Motor neuron (in vitro differentiated cells): ENCODE data around the gene FAM120B. TPM values are rescaled to one million over a fixed set of nuclear protein-coding genes. Genes with fewer than 3 reads are reported as not detected.

ENCODE experiments used
- ATAC-seq, 8 experiments: fragments of 200-7000 bp; cut with Tn5 transposase; replicated peaks in 6 of 8; 2 replicates each; pipeline ENCODE4 v1.8.0; 2021; ENCODE audit warnings: mild to moderate bottlenecking in 8 of 8, moderate library complexity in 8 of 8
- H3K27ac ChIP-seq, 2 donors: fragments of 250-450 bp; sonication (Bioruptor Pico); 2 replicates each; pipeline ENCODE4 v1.9.0; 2021; ENCODE audit warnings: antibody characterized with exemption in 2 of 2, mild to moderate bottlenecking in 2 of 2, moderate library complexity in 1 of 2
- H3K4me1 ChIP-seq, 2 donors: fragments of 250-450 bp; sonication (Bioruptor Pico); replicated peaks in 1 of 2; 2 replicates each; pipeline ENCODE4 v1.6.1; 2021; ENCODE audit warnings: antibody characterized with exemption in 2 of 2, mild to moderate bottlenecking in 2 of 2, moderate library complexity in 1 of 2
- H3K4me3 ChIP-seq, 5 donors: fragments of 250-450 bp; sonication (Bioruptor Pico); 2 replicates each; pipeline ENCODE4 v1.9.0; 2021; ENCODE audit warnings: antibody characterized with exemption in 5 of 5, mild to moderate bottlenecking in 5 of 5, moderate library complexity in 4 of 5
- WGBS, 10 experiments: fragments of 450-650 bp; shearing (Covaris generic); methylation state at CpG; one replicate each; pipeline ENCODE4 v1.0.0; 2022; 5-methylcytosine and 5-hydroxymethylcytosine counted together
- in situ Hi-C, 9 experiments: fragments of 400-800 bp; cut with MboI; loops; one replicate each; pipeline ENCODE4 v1.15.0; 2021; ENCODE audit warnings: low sequenced_read_pairs in 9 of 9, low pct_unique_long_range_greater_than_20kb in 2 of 9; ENCODE audit not compliant: unreplicated experiment in 9 of 9
- total RNA-seq, 8 experiments: library from RNA; unstranded; fragments of 300-600 nt; gene quantifications; 2 replicates each; pipeline versions ENCODE4 v1.2.3 to v1.2.4, GENCODE V29; 2022

Gene FAM120B
- total RNA-seq, 8 experiments from 2014 or later = 15.9 to 35.4 (median 22.2) TPM

DNA sequence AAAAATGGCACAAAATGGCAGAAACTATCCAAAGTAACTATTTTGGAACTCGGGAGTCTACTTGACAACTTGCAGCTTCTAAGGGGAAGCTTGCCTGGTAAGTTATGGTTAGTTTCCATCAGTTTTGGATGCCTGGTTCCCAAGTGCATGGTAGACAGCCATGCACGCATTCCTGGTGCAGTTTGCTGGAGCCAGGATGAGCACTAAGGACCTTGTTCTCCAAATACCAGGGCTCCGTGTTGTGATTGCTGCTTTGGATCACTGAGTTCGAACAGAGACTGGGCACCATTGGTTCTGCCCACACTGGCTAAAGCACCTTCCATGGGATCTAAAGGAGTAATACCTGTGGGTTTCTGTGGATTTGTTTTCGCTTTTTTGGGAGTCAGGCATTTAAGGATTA, 103.7 kb downstream of the FAM120B start:
- in situ Hi-C loops = no loop called here

DNA sequence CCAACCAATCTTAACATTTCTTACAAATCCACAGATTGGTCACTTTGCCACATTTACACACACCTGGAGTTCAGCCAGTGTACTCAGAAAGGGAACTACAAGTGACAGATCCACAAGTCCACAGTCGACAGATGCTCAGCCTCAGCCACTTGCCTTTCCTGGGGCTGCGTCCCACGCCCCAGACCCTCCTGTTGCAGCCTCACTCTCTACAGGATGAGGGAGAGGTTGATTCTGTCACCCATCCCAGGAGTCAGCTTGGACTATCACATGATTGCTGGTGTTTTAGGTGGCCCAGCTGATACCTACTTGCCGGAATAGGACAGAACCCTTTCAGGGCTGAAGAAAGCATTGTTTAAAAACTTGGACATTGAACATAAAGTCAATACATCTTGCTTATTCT, 108.8 kb downstream of the FAM120B start:
- peaks cover 11 to 14% of the 10 kb centered on the region in 2 donors for H3K4me1 ChIP-seq
- WGBS, 10 experiments = 50 to 100% (median 100%) methylated on average over 2 to 3 of the region's 4 CpGs; no CpG with 5 or more reads in 1 of the 10 experiments
- in situ Hi-C loops = no loop called here
- ATAC-seq = no peak
- H3K27ac ChIP-seq = no peak overlapping the region
- no peak overlapping the region for H3K4me3 ChIP-seq

More for the DNA sequence above, 103.7 kb downstream of the FAM120B start:
- H3K27ac ChIP-seq = no peak overlapping the region
- 80 to 100% (median 90%) methylated on average over 1 to 5 of the region's 5 CpGs; no CpG with 5 or more reads in 1 of the 10 experiments for WGBS, 10 experiments
- ATAC-seq = no peak
- no peak overlapping the region for H3K4me3 ChIP-seq
- H3K4me1 ChIP-seq = no peaks in the 10 kb centered on the region

DNA sequence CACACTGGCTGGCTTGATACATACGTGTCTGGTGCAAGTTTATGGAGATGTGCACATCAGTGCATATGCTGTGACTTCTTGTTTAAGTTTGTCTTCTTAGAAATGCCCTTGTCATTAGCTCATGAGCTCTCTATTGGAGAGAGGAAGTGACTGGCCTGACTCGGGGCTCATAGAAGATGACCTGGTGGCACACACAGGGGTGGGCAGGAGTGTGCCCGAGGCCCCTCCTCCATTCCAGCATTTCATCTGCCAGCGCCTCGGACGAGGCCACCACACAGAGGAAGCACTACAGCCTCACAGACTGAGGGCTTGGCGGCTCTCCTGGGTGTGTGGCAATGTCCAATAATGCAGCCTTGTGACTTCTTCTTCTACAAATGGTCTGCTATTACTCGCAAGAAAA, 109.7 kb downstream of the FAM120B start:
- no peak for ATAC-seq
- Histone ChIP-seq H3K4me1 (peaks cover 11 to 14% of the 10 kb centered on the region in 2 donors), H3K27ac (no peak overlapping the region), H3K4me3 (no peak overlapping the region)
- in situ Hi-C loops = no loop called here
- 43 to 100% (median 76%) methylated on average over 1 to 7 of the region's 8 CpGs; no CpG with 5 or more reads in 4 of the 10 experiments for WGBS, 10 experiments

DNA sequence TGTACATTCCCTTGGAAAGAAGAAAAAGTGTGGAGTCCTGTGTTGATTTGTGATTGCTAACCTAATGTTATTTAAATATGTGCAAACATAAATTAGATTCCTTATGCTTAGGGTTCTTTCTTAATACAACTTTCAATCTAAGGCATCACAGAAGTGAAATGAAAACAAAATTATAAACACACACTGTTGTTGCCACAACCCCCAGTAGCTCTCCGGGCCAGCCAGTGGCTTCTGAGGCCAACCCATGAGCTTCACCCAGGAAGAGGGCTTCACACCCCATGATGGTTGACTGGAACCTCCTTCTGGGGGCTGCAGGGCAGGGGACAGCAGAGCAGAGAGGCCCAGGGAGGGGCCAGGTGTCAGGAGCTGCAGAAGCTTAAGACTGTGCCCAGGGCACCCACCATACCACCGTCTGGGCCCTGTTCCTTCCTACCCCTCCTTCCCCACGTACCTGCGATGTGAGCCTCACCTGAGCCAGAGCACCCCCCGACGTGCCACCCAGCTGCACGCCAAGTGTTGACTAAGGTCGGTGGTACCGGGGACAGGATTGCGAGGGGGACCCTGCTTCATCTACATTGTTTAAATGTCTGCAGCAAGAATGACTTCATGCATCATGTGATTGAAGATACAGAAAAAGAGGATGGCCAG, 110.5 kb downstream of the FAM120B start:
- Histone ChIP-seq H3K27ac (no peak overlapping the region), H3K4me1 (peaks cover 11 to 14% of the 10 kb centered on the region in 2 donors), H3K4me3 (no peak overlapping the region)
- 80 to 100% (median 89%) methylated on average over 3 to 6 of the region's 10 CpGs; no CpG with 5 or more reads in 5 of the 10 experiments for WGBS, 10 experiments
- in situ Hi-C loops = no loop called here
- no peak for ATAC-seq

DNA sequence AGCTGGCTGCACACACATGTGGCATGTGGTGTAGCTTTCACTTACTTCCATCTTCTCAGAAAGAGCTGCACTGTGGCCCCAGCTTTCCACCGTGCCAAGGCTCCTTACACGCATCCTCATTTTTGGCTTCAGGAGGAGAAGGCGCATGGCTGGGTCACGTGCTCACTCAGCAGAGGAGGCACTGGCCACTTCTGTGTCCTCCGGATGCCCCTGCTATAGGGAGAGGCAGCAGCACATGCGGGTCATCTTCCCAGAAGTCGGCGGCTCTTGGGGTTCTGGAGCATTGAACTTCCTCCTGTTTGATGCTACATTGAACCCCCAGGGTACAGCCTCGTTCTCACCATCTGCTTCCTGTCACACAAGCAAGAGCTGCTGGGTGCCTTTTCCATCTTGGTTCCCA, 111.3 kb downstream of the FAM120B start:
- ATAC-seq = no peak
- WGBS, 10 experiments = 67 to 100% (median 100%) methylated on average over 1 to 5 of the region's 9 CpGs; no CpG with 5 or more reads in 5 of the 10 experiments
- H3K27ac ChIP-seq = no peak overlapping the region
- in situ Hi-C loops = no loop called here
- no peak overlapping the region for H3K4me3 ChIP-seq
- peaks cover 11 to 14% of the 10 kb centered on the region in 2 donors for H3K4me1 ChIP-seq

DNA sequence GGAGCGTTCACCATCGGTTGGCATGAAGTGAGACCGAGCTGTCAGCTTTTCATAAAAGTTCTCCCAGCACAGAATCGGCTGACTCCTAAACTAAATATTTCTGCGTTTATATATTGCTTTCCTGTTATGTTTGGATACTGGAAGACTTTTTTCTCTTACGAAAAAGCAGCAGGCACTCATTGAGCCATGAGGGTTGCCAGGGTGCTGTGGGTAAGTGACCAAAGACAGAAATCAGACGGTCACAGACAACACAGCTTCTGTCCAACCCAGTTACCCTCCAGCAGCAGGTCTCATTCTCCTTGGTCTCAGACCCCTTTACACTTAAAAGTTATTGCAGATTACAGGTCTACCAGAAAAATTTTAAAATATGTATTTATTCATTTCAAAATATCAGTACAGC, 113.7 kb downstream of the FAM120B start:
- peaks cover 11 to 14% of the 10 kb centered on the region in 2 donors for H3K4me1 ChIP-seq
- peak in 1 of 8 experiments; percentile 59 for ATAC-seq
- in situ Hi-C loops = no loop called here
- 48 to 100% (median 79%) methylated on average over 1 to 7 of the region's 7 CpGs for WGBS, 10 experiments
- H3K4me3 ChIP-seq = no peak overlapping the region
- no peak overlapping the region for H3K27ac ChIP-seq

DNA sequence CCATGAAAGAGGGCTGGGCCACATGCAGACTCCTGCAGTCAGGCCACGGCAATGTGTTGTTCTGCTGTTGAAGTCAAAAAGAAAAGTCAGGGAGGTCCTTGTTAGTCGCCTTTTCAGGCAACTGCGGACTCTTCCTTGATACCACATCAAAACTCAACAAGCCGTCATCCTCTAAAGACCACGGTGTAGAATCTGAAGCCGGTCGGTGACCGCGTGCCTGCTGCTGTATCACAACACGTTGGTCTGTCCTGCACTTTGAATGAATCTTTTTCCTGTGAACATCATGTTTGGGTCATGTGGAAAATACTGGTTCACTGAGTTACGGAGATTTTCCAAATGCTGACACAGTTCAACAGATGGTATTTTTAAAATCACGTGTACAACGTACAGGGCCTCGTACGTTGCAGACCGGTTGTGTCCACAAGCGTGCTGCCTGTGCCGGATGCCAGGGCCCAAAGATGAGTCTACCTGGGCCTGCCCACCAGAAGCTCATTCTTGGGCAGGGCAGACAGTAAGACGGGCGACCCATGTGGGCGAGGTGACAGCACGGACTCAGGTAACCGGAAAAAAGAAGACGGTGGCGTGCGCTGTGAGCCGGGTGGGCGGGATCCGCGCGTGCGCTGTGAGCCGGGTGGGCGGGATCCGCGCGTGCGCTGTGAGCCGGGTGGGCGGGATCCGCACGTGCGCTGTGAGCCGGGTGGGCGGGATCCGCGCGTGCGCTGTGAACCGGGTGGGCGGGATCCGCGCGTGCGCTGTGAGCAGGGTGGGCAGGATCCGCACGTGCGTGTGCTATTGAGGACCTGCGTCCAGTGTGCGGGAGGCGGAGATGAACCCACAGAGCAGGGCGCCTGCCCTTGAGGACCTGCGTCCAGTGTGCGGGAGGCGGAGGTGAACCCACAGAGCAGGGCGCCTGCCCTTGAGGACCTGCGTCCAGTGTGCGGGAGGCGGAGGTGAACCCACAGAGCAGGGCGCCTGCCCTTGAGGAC, 114.5 kb downstream of the FAM120B start:
- WGBS, 10 experiments = 27 to 100% (median 83%) methylated on average over 2 to 17 of the region's 70 CpGs; no CpG with 5 or more reads in 1 of the 10 experiments
- Histone ChIP-seq H3K4me3 (no peak overlapping the region), H3K4me1 (peaks cover 11 to 14% of the 10 kb centered on the region in 2 donors), H3K27ac (no peak overlapping the region)
- peak in 3 of 8 experiments; percentile 23 to 60 (median 48) for ATAC-seq
- in situ Hi-C loops = no loop called here

DNA sequence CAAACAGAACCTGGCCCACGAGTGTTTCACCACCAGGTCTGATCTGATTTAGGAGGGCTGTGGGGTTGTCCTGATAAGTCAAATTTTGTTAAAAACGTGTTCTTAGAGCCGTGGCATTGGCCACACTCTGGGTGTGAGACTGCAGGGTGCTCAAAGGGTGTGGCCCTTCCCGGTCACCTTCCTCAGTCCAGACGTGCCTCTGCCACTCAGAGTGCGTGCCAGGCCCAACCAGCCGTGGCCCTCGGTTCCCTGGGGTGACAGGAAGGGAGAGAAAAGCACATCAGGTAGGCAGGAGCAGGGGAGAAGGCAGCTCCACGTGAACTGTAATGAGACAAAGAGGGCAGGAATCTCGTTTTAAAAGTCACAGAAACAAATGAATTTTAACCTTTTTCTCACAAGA, 115.4 kb downstream of the FAM120B start:
- WGBS, 10 experiments = 43 to 93% (median 73%) methylated on average over 1 to 7 of the region's 10 CpGs; no CpG with 5 or more reads in 3 of the 10 experiments
- Histone ChIP-seq H3K4me1 (peaks cover 11 to 14% of the 10 kb centered on the region in 2 donors), H3K27ac (no peak overlapping the region), H3K4me3 (no peak overlapping the region)
- in situ Hi-C loops = no loop called here
- no peak for ATAC-seq

DNA sequence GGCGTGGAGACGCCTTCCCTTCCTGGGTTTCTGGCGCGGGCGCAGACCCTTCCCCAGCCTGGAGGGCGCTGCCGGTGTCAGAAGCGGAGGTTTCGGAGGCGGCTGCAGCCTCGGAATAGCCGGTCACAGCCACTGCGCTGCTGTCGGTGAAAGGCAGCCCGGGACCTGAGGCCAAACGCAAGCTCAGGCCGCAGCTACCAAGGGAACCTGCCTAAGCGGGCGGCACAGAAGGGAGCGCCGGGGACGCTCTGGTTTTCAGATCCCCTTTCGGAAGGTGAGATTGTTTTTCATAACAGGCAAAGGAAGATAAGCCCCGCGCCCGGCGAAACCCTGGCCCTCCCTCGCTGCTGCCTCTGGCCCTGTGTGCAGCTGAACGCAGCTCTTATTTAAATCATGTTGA, 116.5 kb downstream of the FAM120B start:
- Histone ChIP-seq H3K27ac (no peak overlapping the region), H3K4me3 (no peak overlapping the region), H3K4me1 (peaks cover 11 to 14% of the 10 kb centered on the region in 2 donors)
- 61 to 95% (median 86%) methylated on average over 2 to 17 of the region's 29 CpGs; no CpG with 5 or more reads in 2 of the 10 experiments for WGBS, 10 experiments
- in situ Hi-C loops = no loop called here
- no peak for ATAC-seq

DNA sequence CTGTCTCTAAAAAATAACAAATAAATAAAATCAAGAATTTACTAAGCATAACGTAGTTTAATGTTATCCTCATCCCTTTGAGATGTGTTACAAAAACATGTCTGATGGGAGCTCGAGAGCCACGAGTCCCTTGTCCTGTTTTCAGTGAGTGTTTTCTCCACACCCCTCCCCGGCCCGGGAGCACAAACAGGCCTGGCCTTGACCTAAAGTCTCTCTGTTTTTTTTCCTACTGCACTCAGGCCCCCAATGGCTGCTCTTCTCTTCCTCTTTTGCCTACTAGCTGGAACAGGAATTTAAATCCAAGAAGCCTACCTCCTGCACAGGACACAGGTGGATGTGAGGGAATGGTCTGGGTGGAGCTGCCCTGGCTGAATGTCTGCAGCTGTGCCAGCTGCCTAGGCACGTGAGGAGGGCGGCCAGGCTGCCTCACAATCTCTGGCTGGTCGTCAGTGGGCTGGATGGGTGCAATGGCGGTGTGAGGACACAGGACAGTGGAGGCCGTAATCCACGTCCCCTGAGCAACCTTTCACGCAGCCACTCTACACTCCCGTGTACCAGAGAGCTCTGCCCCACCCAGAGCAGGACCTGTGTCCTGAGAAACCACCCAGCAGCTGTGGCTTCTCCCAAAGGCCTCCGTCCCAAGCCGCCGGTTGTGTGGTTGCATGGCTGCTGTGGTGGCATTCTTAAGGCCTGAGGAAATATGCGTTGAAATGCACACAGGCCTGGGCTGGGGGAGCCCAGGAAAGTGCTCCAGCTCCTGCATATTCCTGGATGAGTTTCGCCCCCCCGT, 117.5 kb downstream of the FAM120B start:
- no peak overlapping the region for H3K27ac ChIP-seq
- no peak overlapping the region for H3K4me3 ChIP-seq
- in situ Hi-C loops = no loop called here
- WGBS, 10 experiments = 40 to 89% (median 70%) methylated on average over 2 to 8 of the region's 19 CpGs; no CpG with 5 or more reads in 2 of the 10 experiments
- H3K4me1 ChIP-seq = peaks cover 11 to 13% of the 10 kb centered on the region in 2 donors
- ATAC-seq = peak in 2 of 8 experiments; percentile 61 to 75

DNA sequence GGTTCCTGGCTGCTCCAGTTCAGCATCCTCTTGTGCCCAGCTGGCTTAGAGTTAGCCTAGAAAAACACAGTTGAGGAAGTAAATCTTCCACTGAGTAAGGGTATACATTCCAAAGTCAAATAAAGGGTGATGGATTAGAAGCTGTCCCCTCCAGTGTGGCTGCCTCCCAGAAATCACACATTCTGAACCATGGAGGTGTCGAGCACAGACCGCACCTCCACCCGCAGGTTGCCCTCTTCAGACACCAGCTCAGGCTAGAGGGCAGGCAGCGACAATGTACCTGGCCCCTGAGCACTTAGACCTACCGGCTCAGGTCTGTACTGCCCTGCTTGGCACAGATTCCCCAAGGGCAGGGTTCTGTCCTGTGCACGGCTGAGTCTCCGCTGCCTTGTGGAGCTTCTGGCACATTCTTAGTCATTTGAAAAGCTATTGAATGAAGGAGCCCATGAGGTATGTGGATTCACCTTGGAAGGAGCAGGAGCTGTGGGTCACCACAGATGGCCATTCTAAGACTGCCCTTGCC, 118.1 kb downstream of the FAM120B start:
- in situ Hi-C loops = no loop called here
- no peak overlapping the region for H3K4me3 ChIP-seq
- ATAC-seq = no peak
- peaks cover 5 to 6% of the 10 kb centered on the region in 2 donors for H3K4me1 ChIP-seq
- no peak overlapping the region for H3K27ac ChIP-seq
- WGBS, 10 experiments = 95 to 100% (median 100%) methylated on average over 1 to 4 of the region's 7 CpGs; no CpG with 5 or more reads in 6 of the 10 experiments

DNA sequence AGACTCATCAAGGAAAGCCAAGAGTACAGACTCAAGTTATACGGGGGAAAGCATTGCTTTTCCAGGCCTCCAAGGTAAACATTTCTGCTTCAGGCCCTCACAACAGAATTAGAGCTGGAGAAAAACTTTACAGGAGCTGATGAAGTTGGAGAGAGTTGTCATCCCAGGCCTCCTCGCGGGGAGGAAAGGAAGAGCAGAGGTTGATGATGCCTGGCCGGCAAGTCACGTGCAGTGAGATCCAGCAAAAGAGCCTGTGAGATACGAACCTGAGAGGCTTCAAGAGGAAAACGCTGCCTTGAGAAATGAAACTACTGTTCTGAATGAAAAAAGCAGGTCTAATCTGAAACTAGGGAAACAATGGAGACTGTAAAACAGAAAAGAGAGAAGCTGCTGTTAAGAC, 122.9 kb downstream of the FAM120B start:
- WGBS, 10 experiments = 50 to 86% (median 66%) methylated on average over 1 to 7 of the region's 7 CpGs
- H3K27ac ChIP-seq = no peak overlapping the region
- H3K4me3 ChIP-seq = no peak overlapping the region
- ATAC-seq = no peak
- in situ Hi-C loops = no loop called here
- no peaks in the 10 kb centered on the region for H3K4me1 ChIP-seq
